MM.1S (cell line): Measurements from ENCODE around the gene KCNH8.

ENCODE experiments used
- EZH2 ChIP-seq: fragments of 300-600 bp; sonication (generic); optimal IDR thresholded peaks from 2 replicates; pipeline ENCODE3; 2017; ENCODE audit warnings: low read depth, mild to moderate bottlenecking, antibody characterized with exemption, low read length, mixed read lengths
- TF ChIP-seq, protein P1 (sequence below): fragments of 300-600 bp; sonication (generic); IDR thresholded peaks from 2 replicates; pipeline ENCODE4 v1.5.1; 2016; ENCODE audit warnings: antibody characterized with exemption, low read length, mixed read lengths

- TF ChIP-seq, protein P1, sequence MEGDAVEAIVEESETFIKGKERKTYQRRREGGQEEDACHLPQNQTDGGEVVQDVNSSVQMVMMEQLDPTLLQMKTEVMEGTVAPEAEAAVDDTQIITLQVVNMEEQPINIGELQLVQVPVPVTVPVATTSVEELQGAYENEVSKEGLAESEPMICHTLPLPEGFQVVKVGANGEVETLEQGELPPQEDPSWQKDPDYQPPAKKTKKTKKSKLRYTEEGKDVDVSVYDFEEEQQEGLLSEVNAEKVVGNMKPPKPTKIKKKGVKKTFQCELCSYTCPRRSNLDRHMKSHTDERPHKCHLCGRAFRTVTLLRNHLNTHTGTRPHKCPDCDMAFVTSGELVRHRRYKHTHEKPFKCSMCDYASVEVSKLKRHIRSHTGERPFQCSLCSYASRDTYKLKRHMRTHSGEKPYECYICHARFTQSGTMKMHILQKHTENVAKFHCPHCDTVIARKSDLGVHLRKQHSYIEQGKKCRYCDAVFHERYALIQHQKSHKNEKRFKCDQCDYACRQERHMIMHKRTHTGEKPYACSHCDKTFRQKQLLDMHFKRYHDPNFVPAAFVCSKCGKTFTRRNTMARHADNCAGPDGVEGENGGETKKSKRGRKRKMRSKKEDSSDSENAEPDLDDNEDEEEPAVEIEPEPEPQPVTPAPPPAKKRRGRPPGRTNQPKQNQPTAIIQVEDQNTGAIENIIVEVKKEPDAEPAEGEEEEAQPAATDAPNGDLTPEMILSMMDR: no peak
- TF ChIP-seq EZH2: no peak
Measured at GRCh38 chr3:19485267-19485666, 337.0 kb downstream of the KCNH8 start.
